ENCODE data around the gene ZNF90. TPM values are rescaled to one million over a fixed set of nuclear protein-coding genes. Genes with fewer than 3 reads are reported as not detected.

Gene ZNF90
- polyA plus RNA-seq, 1 donor (not counting 4 experiments of a cell fraction or from before 2014, with no cell fraction given) = 5.8 TPM

GRCh38 chr19:20162821-20163220, 85.0 kb downstream of the ZNF90 start:
- Histone ChIP-seq H3K27ac (ENCODE audit: control insufficient read depth, insufficient read depth, low read length) (no peak overlapping the region), H3K4me1 (ENCODE audit: control insufficient read depth, extremely low read depth, insufficient read depth, low read length) (no peaks in the 10 kb centered on the region), H3K4me3 (ENCODE audit: control insufficient read depth in 2 of 3, extremely low read depth in 1 of 3, insufficient read depth in 2 of 3, low read depth in 1 of 3, low read length in 3 of 3) (no peak overlapping the region), H2AFZ (ENCODE audit: control insufficient read depth, low read length) (no peak overlapping the region), H3K9me1 (ENCODE audit: control insufficient read depth, extremely low read depth, insufficient read depth, low read length) (no peaks in the 10 kb centered on the region), H3K27me3 (ENCODE audit: control insufficient read depth, extremely low read depth, insufficient read depth, low read length) (no peaks in the 10 kb centered on the region), H3K9ac (ENCODE audit: control insufficient read depth, extremely low read depth, insufficient read depth, low read length) (no peak overlapping the region), H3K4me2 (ENCODE audit: control insufficient read depth, extremely low read depth, insufficient read depth, low read depth, low read length) (no peak overlapping the region), H3K9me3 (ENCODE audit: control insufficient read depth, low read depth, low read length) (no peaks in the 10 kb centered on the region), H3K79me2 (ENCODE audit: control insufficient read depth, insufficient read depth, low read length) (peaks cover 3% of the 10 kb centered on the region), H3K36me3 (ENCODE audit: control insufficient read depth in 2 of 2, extremely low read depth in 1 of 2, insufficient read depth in 2 of 2, low read length in 2 of 2) (no peaks in the 10 kb centered on the region), H4K20me1 (ENCODE audit: control insufficient read depth, extremely low read depth, insufficient read depth, low read length) (no peaks in the 10 kb centered on the region)
- DNase-seq (ENCODE audit: low read depth, low spot score) (no peak), FAIRE-seq (no peak)
- dilution Hi-C loops (cut with MboI; ENCODE audit: extremely low pct_ligation_motif_present, low sequenced_read_pairs) = no loop called here
- TF ChIP-seq CTCF (optimal IDR thresholded peaks at IDR 0.05 in 1 of 3, IDR thresholded peaks at IDR 0.05 in 1 of 3, conservative IDR thresholded peaks at IDR 0.05 in 1 of 3; ENCODE audit: extremely low read depth in 1 of 3, insufficient read depth in 2 of 3, low read length in 3 of 3) (no peak), EZH2 (IDR thresholded peaks at IDR 0.05; ENCODE audit: low read length) (no peak)

- DNase-seq (ENCODE audit: low read depth, low spot score) = no peak
- dilution Hi-C loops (cut with MboI; ENCODE audit: extremely low pct_ligation_motif_present, low sequenced_read_pairs) = no loop called here
- H3K4me3 ChIP-seq (ENCODE audit: control insufficient read depth in 2 of 3, extremely low read depth in 1 of 3, insufficient read depth in 2 of 3, low read depth in 1 of 3, low read length in 3 of 3) = no peak overlapping the region
- no peak overlapping the region for H2AFZ ChIP-seq (ENCODE audit: control insufficient read depth, low read length)
- H3K27ac ChIP-seq (ENCODE audit: control insufficient read depth, insufficient read depth, low read length) = no peak overlapping the region
- no peak for TF ChIP-seq CTCF (optimal IDR thresholded peaks at IDR 0.05 in 1 of 3, IDR thresholded peaks at IDR 0.05 in 1 of 3, conservative IDR thresholded peaks at IDR 0.05 in 1 of 3; ENCODE audit: extremely low read depth in 1 of 3, insufficient read depth in 2 of 3, low read length in 3 of 3)
- no peak for TF ChIP-seq EZH2 (IDR thresholded peaks at IDR 0.05; ENCODE audit: low read length)
- H3K36me3 ChIP-seq (ENCODE audit: control insufficient read depth in 2 of 2, extremely low read depth in 1 of 2, insufficient read depth in 2 of 2, low read length in 2 of 2) = no peaks in the 10 kb centered on the region
- H3K79me2 ChIP-seq (ENCODE audit: control insufficient read depth, insufficient read depth, low read length) = peaks cover 5% of the 10 kb centered on the region
- no peaks in the 10 kb centered on the region for H4K20me1 ChIP-seq (ENCODE audit: control insufficient read depth, extremely low read depth, insufficient read depth, low read length)
- H3K9me3 ChIP-seq (ENCODE audit: control insufficient read depth, low read depth, low read length) = no peaks in the 10 kb centered on the region
- FAIRE-seq = no peak
- no peak overlapping the region for H3K9ac ChIP-seq (ENCODE audit: control insufficient read depth, extremely low read depth, insufficient read depth, low read length)
- no peaks in the 10 kb centered on the region for H3K4me1 ChIP-seq (ENCODE audit: control insufficient read depth, extremely low read depth, insufficient read depth, low read length)
- H3K27me3 ChIP-seq (ENCODE audit: control insufficient read depth, extremely low read depth, insufficient read depth, low read length) = no peaks in the 10 kb centered on the region
- H3K9me1 ChIP-seq (ENCODE audit: control insufficient read depth, extremely low read depth, insufficient read depth, low read length) = no peaks in the 10 kb centered on the region
- H3K4me2 ChIP-seq (ENCODE audit: control insufficient read depth, extremely low read depth, insufficient read depth, low read depth, low read length) = no peak overlapping the region
Observed at GRCh38 chr19:20164456-20164855, 86.7 kb downstream of the ZNF90 start.
